GM12892 (cell line): ENCODE results near the gene HADH.

ENCODE experiments used
- DNase-seq: peaks from one replicate; pipeline ENCODE4 v3.0.0; 2011; ENCODE audit not compliant: insufficient read length
- FAIRE-seq: peaks from 2 replicates; lab custom pipeline; 2011; peaks lifted over from hg19 to GRCh38; lab: Jason Lieb, UNC
- POLR2A ChIP-seq: IDR thresholded peaks from 2 replicates; pipeline ENCODE4 v1.6.1; 2011; ENCODE audit warnings: low read depth, low read length, control low read depth
- POLR2AphosphoS5 ChIP-seq: IDR thresholded peaks from 2 replicates; pipeline ENCODE4 v1.6.1; 2011; ENCODE audit warnings: low read depth, low read length, control low read depth
- TAF1 ChIP-seq: IDR thresholded peaks from 2 replicates; pipeline ENCODE4 v1.6.1; 2011; ENCODE audit warnings: low read depth, mild to moderate bottlenecking, control low read depth, low read length, borderline replicate concordance

The HADH gene

GRCh38 chr4:108013955-108014354 is 24.3 kb downstream of the HADH start:
- DNase-seq (no peak), FAIRE-seq (peak; percentile 9)
- TF ChIP-seq POLR2AphosphoS5 = no peak
- TF ChIP-seq POLR2A = no peak
- TF ChIP-seq TAF1 = no peak

GRCh38 chr4:108018040-108018883 is 28.6 kb downstream of the HADH start:
- TF ChIP-seq POLR2A (no peak), POLR2AphosphoS5 (no peak), TAF1 (no peak)
- peak; percentile 94 for FAIRE-seq
- peak; percentile 40 for DNase-seq

GRCh38 chr4:108018884-108019187 is 29.1 kb downstream of the HADH start:
- DNase-seq (no peak), FAIRE-seq (no peak)
- no peak for TF ChIP-seq TAF1

GRCh38 chr4:108024085-108024877 is 34.6 kb downstream of the HADH start:
- DNase-seq (no peak), FAIRE-seq (no peak)
- TF ChIP-seq POLR2A (no peak), POLR2AphosphoS5 (no peak), TAF1 (no peak)

- FAIRE-seq = no peak
- TF ChIP-seq TAF1 = no peak
- no peak for TF ChIP-seq POLR2A
- no peak for TF ChIP-seq POLR2AphosphoS5
Observed at GRCh38 chr4:108024878-108025165, 35.1 kb downstream of the HADH start.

GRCh38 chr4:108029016-108029720 is 39.5 kb downstream of the HADH start:
- TF ChIP-seq TAF1 = no peak
- no peak for TF ChIP-seq POLR2AphosphoS5
- TF ChIP-seq POLR2A = no peak
- FAIRE-seq (no peak), DNase-seq (no peak)

More at GRCh38 chr4:108024878-108025165, 35.1 kb downstream of the HADH start:
- DNase-seq = no peak

GRCh38 chr4:108029731-108030130 is 40.0 kb downstream of the HADH start:
- DNase-seq = no peak
- FAIRE-seq = no peak
- TF ChIP-seq POLR2AphosphoS5 (no peak), POLR2A (no peak), TAF1 (no peak)

- FAIRE-seq (peak; percentile 92), DNase-seq (no peak)
- TF ChIP-seq POLR2AphosphoS5 (no peak), TAF1 (no peak), POLR2A (no peak)
Observed at GRCh38 chr4:108030332-108030731, 40.6 kb downstream of the HADH start.

- FAIRE-seq (no peak), DNase-seq (no peak)
- TF ChIP-seq POLR2AphosphoS5 (no peak), POLR2A (no peak), TAF1 (no peak)
Observed at GRCh38 chr4:108031427-108032083, 41.9 kb downstream of the HADH start.

- no peak for TF ChIP-seq POLR2AphosphoS5
- TF ChIP-seq TAF1 = no peak
- no peak for FAIRE-seq
- DNase-seq = no peak
Observed at GRCh38 chr4:108033348-108033747, 43.7 kb downstream of the HADH start.

- DNase-seq (no peak), FAIRE-seq (no peak)
- TF ChIP-seq TAF1 = no peak
- no peak for TF ChIP-seq POLR2A
- no peak for TF ChIP-seq POLR2AphosphoS5
Observed at GRCh38 chr4:108034565-108034964, 44.9 kb downstream of the HADH start.
